SK-N-SH (cell line): ENCODE data around the gene FH.

Experiments
- POLR2AphosphoS5 ChIP-seq: IDR thresholded peaks from 2 replicates; pipeline ENCODE4 v1.6.1; 2012; ENCODE audit warnings: low read depth, low read length
- TF ChIP-seq, protein P1 (sequence below): IDR thresholded peaks from 2 replicates; pipeline ENCODE4 v1.6.1; 2012; ENCODE audit warnings: mild to moderate bottlenecking, low read depth, low read length, moderate library complexity
- TF ChIP-seq, protein P2 (sequence below): fragments of 200-600 bp; sonication (generic); IDR thresholded peaks from 2 replicates; pipeline ENCODE4 v1.6.1; 2017; ENCODE audit warnings: antibody characterized with exemption, mild to moderate bottlenecking, moderate library complexity

DNA sequence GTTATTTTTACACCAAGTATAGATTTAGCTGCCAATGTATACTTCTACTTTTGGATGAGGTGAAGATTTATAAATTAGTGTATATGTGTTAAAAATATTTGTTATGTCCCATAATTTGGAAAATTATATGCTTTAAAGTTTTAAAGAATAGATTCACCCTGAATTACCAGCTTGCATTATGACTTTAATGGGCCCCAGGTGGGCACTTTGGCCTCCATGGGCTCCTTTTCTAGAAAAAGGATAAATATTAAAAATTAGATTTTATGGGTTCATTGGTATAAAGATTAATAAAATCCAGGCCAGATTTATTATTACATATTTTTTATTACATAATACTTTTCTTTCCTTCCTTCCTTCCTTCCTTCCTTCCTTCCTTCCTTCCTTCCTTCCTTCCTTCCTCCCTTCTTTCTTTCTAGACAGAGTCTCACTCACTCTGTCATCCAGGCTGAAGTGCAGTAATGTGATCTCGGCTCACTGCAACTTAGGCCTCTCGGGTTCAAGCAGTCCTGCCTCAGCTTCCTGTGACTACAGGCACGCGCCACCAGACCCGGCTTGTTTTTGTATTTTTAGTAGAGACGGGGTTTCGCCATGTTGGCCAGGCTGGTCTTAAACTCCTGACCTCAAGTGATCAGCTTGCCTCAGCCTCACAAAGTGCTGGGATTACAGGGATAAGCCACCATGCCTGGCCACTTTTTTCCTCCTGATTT lies 34.5 kb upstream of the FH start:
- TF ChIP-seq POLR2AphosphoS5, result no peak
- TF ChIP-seq, protein P1, sequence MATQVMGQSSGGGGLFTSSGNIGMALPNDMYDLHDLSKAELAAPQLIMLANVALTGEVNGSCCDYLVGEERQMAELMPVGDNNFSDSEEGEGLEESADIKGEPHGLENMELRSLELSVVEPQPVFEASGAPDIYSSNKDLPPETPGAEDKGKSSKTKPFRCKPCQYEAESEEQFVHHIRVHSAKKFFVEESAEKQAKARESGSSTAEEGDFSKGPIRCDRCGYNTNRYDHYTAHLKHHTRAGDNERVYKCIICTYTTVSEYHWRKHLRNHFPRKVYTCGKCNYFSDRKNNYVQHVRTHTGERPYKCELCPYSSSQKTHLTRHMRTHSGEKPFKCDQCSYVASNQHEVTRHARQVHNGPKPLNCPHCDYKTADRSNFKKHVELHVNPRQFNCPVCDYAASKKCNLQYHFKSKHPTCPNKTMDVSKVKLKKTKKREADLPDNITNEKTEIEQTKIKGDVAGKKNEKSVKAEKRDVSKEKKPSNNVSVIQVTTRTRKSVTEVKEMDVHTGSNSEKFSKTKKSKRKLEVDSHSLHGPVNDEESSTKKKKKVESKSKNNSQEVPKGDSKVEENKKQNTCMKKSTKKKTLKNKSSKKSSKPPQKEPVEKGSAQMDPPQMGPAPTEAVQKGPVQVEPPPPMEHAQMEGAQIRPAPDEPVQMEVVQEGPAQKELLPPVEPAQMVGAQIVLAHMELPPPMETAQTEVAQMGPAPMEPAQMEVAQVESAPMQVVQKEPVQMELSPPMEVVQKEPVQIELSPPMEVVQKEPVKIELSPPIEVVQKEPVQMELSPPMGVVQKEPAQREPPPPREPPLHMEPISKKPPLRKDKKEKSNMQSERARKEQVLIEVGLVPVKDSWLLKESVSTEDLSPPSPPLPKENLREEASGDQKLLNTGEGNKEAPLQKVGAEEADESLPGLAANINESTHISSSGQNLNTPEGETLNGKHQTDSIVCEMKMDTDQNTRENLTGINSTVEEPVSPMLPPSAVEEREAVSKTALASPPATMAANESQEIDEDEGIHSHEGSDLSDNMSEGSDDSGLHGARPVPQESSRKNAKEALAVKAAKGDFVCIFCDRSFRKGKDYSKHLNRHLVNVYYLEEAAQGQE, result no peak
- TF ChIP-seq, protein P2, sequence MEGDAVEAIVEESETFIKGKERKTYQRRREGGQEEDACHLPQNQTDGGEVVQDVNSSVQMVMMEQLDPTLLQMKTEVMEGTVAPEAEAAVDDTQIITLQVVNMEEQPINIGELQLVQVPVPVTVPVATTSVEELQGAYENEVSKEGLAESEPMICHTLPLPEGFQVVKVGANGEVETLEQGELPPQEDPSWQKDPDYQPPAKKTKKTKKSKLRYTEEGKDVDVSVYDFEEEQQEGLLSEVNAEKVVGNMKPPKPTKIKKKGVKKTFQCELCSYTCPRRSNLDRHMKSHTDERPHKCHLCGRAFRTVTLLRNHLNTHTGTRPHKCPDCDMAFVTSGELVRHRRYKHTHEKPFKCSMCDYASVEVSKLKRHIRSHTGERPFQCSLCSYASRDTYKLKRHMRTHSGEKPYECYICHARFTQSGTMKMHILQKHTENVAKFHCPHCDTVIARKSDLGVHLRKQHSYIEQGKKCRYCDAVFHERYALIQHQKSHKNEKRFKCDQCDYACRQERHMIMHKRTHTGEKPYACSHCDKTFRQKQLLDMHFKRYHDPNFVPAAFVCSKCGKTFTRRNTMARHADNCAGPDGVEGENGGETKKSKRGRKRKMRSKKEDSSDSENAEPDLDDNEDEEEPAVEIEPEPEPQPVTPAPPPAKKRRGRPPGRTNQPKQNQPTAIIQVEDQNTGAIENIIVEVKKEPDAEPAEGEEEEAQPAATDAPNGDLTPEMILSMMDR, result no peak
